ENCODE measurements around the gene ODAD2. TPM values are rescaled to one million over a fixed set of nuclear protein-coding genes. Genes with fewer than 3 reads are reported as not detected.

Gene ODAD2
- total and polyA plus RNA-seq, 7 experiments from 2014 or later: 0.27 to 0.70 TPM; not detected in 5

- H3K27me3 ChIP-seq (ENCODE audit: control insufficient read depth in 2 of 2, insufficient read depth in 2 of 2, low read length in 2 of 2): no peaks in the 10 kb centered on the region
- H3K4me1 Mint-ChIP-seq: no peaks in the 10 kb centered on the region
These were observed 197.6 kb downstream of the ODAD2 start for GRCh38 chr10:27801171-27801785.

GRCh38 chr10:27799046-27799445, 199.8 kb downstream of the ODAD2 start:
- H3K9me3 Mint-ChIP-seq: peaks cover 0 to 3% (median 0%) of the 10 kb centered on the region in 11 donors
- Histone ChIP-seq H3K4me3 (ENCODE audit: low read length) (no peak overlapping the region), H3K4me1 (ENCODE audit: control insufficient read depth in 2 of 2, insufficient read depth in 2 of 2, low read length in 2 of 2) (no peaks in the 10 kb centered on the region), H3K27me3 (ENCODE audit: control insufficient read depth in 2 of 2, insufficient read depth in 2 of 2, low read length in 2 of 2) (no peaks in the 10 kb centered on the region), H3K36me3 (ENCODE audit: control insufficient read depth in 2 of 3, insufficient read depth in 3 of 3, low read length in 3 of 3) (no peaks in the 10 kb centered on the region), H3K9me3 (ENCODE audit: control insufficient read depth in 2 of 3, low read length in 3 of 3) (no peaks in the 10 kb centered on the region), H3K27ac (ENCODE audit: low read depth, low read length) (no peak overlapping the region)
- no peaks in the 10 kb centered on the region for H3K4me1 Mint-ChIP-seq
- CTCF ChIA-PET: no interaction called here
- ATAC-seq: no peak
- POLR2A ChIA-PET: no interaction called here
- DNase-seq: no peak
- H3K36me3 Mint-ChIP-seq: no peaks in the 10 kb centered on the region
- no peak overlapping the region for H3K4me3 Mint-ChIP-seq
- peaks cover 13 to 30% (median 24%) of the 10 kb centered on the region in 5 donors for H3K27me3 Mint-ChIP-seq
- intact Hi-C loops (cut with micrococcal nuclease): no loop called here
- no peak overlapping the region for H3K27ac Mint-ChIP-seq

More at GRCh38 chr10:27801171-27801785, 197.6 kb downstream of the ODAD2 start:
- Mint-ChIP-seq H3K27me3 (peaks cover 17 to 45% (median 25%) of the 10 kb centered on the region in 5 donors), H3K36me3 (no peaks in the 10 kb centered on the region), H3K27ac (no peak overlapping the region), H3K4me3 (no peak overlapping the region), H3K9me3 (peaks cover 0 to 1% (median 0%) of the 10 kb centered on the region in 11 donors)
- POLR2A ChIA-PET: no interaction called here
- Histone ChIP-seq H3K36me3 (ENCODE audit: control insufficient read depth in 2 of 3, insufficient read depth in 3 of 3, low read length in 3 of 3) (no peaks in the 10 kb centered on the region), H3K9me3 (ENCODE audit: control insufficient read depth in 2 of 3, low read length in 3 of 3) (no peaks in the 10 kb centered on the region), H3K27ac (ENCODE audit: low read depth, low read length) (no peak overlapping the region), H3K4me3 (ENCODE audit: low read length) (no peak overlapping the region), H3K4me1 (ENCODE audit: control insufficient read depth in 2 of 2, insufficient read depth in 2 of 2, low read length in 2 of 2) (no peaks in the 10 kb centered on the region)
- intact Hi-C loops (cut with micrococcal nuclease): no loop called here
- CTCF ChIA-PET: no interaction called here
- ATAC-seq (no peak), DNase-seq (no peak)

GRCh38 chr10:27794157-27794556, 204.7 kb downstream of the ODAD2 start:
- CTCF ChIA-PET: no interaction called here
- DNase-seq: no peak
- peaks cover 16 to 27% (median 25%) of the 10 kb centered on the region in 5 donors for H3K27me3 Mint-ChIP-seq

GRCh38 chr10:27792216-27792615, 206.7 kb downstream of the ODAD2 start:
- DNase-seq: no peak
- peaks cover 0 to 2% (median 0%) of the 10 kb centered on the region in 11 donors for H3K9me3 Mint-ChIP-seq
- CTCF ChIA-PET: interaction anchor here (0.5 kb wide), 1 partner anchor 64 kb away, joined by 3 read pairs; no protein-coding TSS in a partner anchor

More at GRCh38 chr10:27794157-27794556, 204.7 kb downstream of the ODAD2 start:
- H3K4me1 Mint-ChIP-seq: no peaks in the 10 kb centered on the region
- H3K27me3 ChIP-seq (ENCODE audit: control insufficient read depth in 2 of 2, insufficient read depth in 2 of 2, low read length in 2 of 2): no peaks in the 10 kb centered on the region
- no peak overlapping the region for H3K4me3 Mint-ChIP-seq
- no peaks in the 10 kb centered on the region for H3K4me1 ChIP-seq (ENCODE audit: control insufficient read depth in 2 of 2, insufficient read depth in 2 of 2, low read length in 2 of 2)
- POLR2A ChIA-PET: no interaction called here
- H3K4me3 ChIP-seq (ENCODE audit: low read length): no peak overlapping the region
- no peak overlapping the region for H3K27ac ChIP-seq (ENCODE audit: low read depth, low read length)
- H3K27ac Mint-ChIP-seq: no peak overlapping the region
- intact Hi-C loops (cut with micrococcal nuclease): no loop called here
- no peaks in the 10 kb centered on the region for H3K36me3 ChIP-seq (ENCODE audit: control insufficient read depth in 2 of 3, insufficient read depth in 3 of 3, low read length in 3 of 3)
- ATAC-seq: no peak
- no peaks in the 10 kb centered on the region for H3K36me3 Mint-ChIP-seq
- peaks cover 0 to 2% (median 0%) of the 10 kb centered on the region in 11 donors for H3K9me3 Mint-ChIP-seq
- no peaks in the 10 kb centered on the region for H3K9me3 ChIP-seq (ENCODE audit: control insufficient read depth in 2 of 3, low read length in 3 of 3)

GRCh38 chr10:27784272-27784671, 214.6 kb downstream of the ODAD2 start:
- ATAC-seq (no peak), DNase-seq (no peak)
- Mint-ChIP-seq H3K27ac (no peak overlapping the region), H3K4me3 (no peak overlapping the region), H3K27me3 (peaks cover 5 to 24% (median 15%) of the 10 kb centered on the region in 5 donors), H3K36me3 (no peaks in the 10 kb centered on the region), H3K9me3 (peaks cover 0 to 10% (median 3%) of the 10 kb centered on the region in 11 donors), H3K4me1 (no peaks in the 10 kb centered on the region)
- Histone ChIP-seq H3K36me3 (ENCODE audit: control insufficient read depth in 2 of 3, insufficient read depth in 3 of 3, low read length in 3 of 3) (no peaks in the 10 kb centered on the region), H3K9me3 (ENCODE audit: control insufficient read depth in 2 of 3, low read length in 3 of 3) (peaks cover 0 to 6% (median 0%) of the 10 kb centered on the region in 3 experiments), H3K4me1 (ENCODE audit: control insufficient read depth in 2 of 2, insufficient read depth in 2 of 2, low read length in 2 of 2) (no peaks in the 10 kb centered on the region), H3K4me3 (ENCODE audit: low read length) (no peak overlapping the region), H3K27me3 (ENCODE audit: control insufficient read depth in 2 of 2, insufficient read depth in 2 of 2, low read length in 2 of 2) (no peaks in the 10 kb centered on the region), H3K27ac (ENCODE audit: low read depth, low read length) (no peak overlapping the region)
- CTCF ChIA-PET: interaction anchor here (0.6 to 1.6 kb wide), 3 partner anchors 408 to 596 kb away, joined by 3 to 6 read pairs (median 4); no protein-coding TSS in a partner anchor
- POLR2A ChIA-PET: no interaction called here
- intact Hi-C loops (cut with micrococcal nuclease): no loop called here

More at GRCh38 chr10:27792216-27792615, 206.7 kb downstream of the ODAD2 start:
- no peak overlapping the region for H3K27ac Mint-ChIP-seq
- no peak overlapping the region for H3K4me3 Mint-ChIP-seq
- no peaks in the 10 kb centered on the region for H3K4me1 Mint-ChIP-seq
- Histone ChIP-seq H3K36me3 (ENCODE audit: control insufficient read depth in 2 of 3, insufficient read depth in 3 of 3, low read length in 3 of 3) (no peaks in the 10 kb centered on the region), H3K4me1 (ENCODE audit: control insufficient read depth in 2 of 2, insufficient read depth in 2 of 2, low read length in 2 of 2) (no peaks in the 10 kb centered on the region), H3K4me3 (ENCODE audit: low read length) (no peak overlapping the region), H3K9me3 (ENCODE audit: control insufficient read depth in 2 of 3, low read length in 3 of 3) (no peaks in the 10 kb centered on the region), H3K27ac (ENCODE audit: low read depth, low read length) (no peak overlapping the region), H3K27me3 (ENCODE audit: control insufficient read depth in 2 of 2, insufficient read depth in 2 of 2, low read length in 2 of 2) (no peaks in the 10 kb centered on the region)
- no peaks in the 10 kb centered on the region for H3K36me3 Mint-ChIP-seq
- peaks cover 10 to 32% (median 27%) of the 10 kb centered on the region in 5 donors for H3K27me3 Mint-ChIP-seq
- POLR2A ChIA-PET: interaction anchor here (0.7 kb wide), 1 partner anchor 55 kb away, joined by 3 read pairs; no protein-coding TSS in a partner anchor
- intact Hi-C loops (cut with micrococcal nuclease): no loop called here
- ATAC-seq: no peak

- H3K9me3 Mint-ChIP-seq: peaks cover 0 to 10% (median 3%) of the 10 kb centered on the region in 11 donors
- H3K27ac ChIP-seq (ENCODE audit: low read depth, low read length): no peak overlapping the region
- POLR2A ChIA-PET: no interaction called here
- no peak overlapping the region for H3K4me3 ChIP-seq (ENCODE audit: low read length)
- no peaks in the 10 kb centered on the region for H3K4me1 Mint-ChIP-seq
- no peaks in the 10 kb centered on the region for H3K36me3 Mint-ChIP-seq
- H3K27me3 Mint-ChIP-seq: peaks cover 4 to 26% (median 15%) of the 10 kb centered on the region in 5 donors
- no peak overlapping the region for H3K4me3 Mint-ChIP-seq
- H3K4me1 ChIP-seq (ENCODE audit: control insufficient read depth in 2 of 2, insufficient read depth in 2 of 2, low read length in 2 of 2): no peaks in the 10 kb centered on the region
- peak; percentile 77 for ATAC-seq
- CTCF ChIA-PET: interaction anchor here (0.6 to 1.6 kb wide), 3 partner anchors 409 to 597 kb away, joined by 3 to 6 read pairs (median 4); no protein-coding TSS in a partner anchor
- intact Hi-C loops (cut with micrococcal nuclease): loop anchor here in 1 of 2 donors (1.0 kb wide), 3 partner anchors 396 to 611 kb away; no protein-coding TSS in a partner anchor
- H3K27me3 ChIP-seq (ENCODE audit: control insufficient read depth in 2 of 2, insufficient read depth in 2 of 2, low read length in 2 of 2): no peaks in the 10 kb centered on the region
- H3K9me3 ChIP-seq (ENCODE audit: control insufficient read depth in 2 of 3, low read length in 3 of 3): peaks cover 0 to 6% (median 0%) of the 10 kb centered on the region in 3 experiments
- no peaks in the 10 kb centered on the region for H3K36me3 ChIP-seq (ENCODE audit: control insufficient read depth in 2 of 3, insufficient read depth in 3 of 3, low read length in 3 of 3)
- no peak overlapping the region for H3K27ac Mint-ChIP-seq
- peak in 6 of 9 donors; percentile 8 to 39 (median 20) for DNase-seq
These were observed 215.2 kb downstream of the ODAD2 start for GRCh38 chr10:27783660-27784059.
